Activated CD4-positive, alpha-beta T cell treated with anti-CD3 and anti-CD28 coated beads, Interleukin-2, amount 50 U/mL, for 24 hours (primary cell): Measurements from ENCODE around the gene RPS8.
"Not testable (repeated sequence)": the region's sequence is repeated elsewhere in the genome, so short reads cannot be mapped to it uniquely, and the experiment has no call there.

Source experiments
- DNase-seq, 2 donors: peaks; one replicate each; pipeline ENCODE4 v3.0.0-alpha.2; 2020; ENCODE audit warnings: low read depth in 1 of 2, low spot score in 1 of 2

The RPS8 gene

DNA sequence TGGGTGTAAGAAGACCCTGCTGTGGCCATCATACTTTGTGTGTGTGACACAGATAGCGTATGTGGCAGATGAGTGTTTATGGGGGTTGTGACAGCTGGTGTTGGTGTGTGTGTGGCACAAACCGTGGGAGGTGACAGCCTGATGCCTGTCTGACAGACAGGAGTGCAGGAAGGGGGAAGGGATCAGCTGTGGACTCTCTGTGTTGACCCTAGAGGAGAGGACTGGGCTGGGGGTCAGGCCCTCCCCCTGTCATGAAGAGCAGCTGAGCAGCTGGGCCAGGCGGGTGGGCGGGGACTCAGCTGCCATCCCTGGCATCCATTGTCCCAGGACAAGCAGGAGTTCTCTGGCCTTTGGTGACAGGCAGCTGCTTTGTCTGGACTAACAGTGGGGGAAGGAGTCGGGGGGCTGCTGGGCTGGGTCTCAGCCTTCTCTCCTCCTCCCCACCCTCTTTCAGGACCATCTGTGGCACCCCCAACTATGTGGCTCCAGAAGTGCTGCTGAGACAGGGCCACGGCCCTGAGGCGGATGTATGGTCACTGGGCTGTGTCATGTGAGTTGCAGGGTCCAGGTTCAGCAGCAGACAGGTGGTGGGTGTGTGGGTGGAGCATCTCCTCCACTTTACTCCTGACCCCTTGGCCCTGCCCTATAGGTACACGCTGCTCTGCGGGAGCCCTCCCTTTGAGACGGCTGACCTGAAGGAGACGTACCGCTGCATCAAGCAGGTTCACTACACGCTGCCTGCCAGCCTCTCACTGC is 27.1 kb downstream of the RPS8 start:
- no peak for DNase-seq

DNA sequence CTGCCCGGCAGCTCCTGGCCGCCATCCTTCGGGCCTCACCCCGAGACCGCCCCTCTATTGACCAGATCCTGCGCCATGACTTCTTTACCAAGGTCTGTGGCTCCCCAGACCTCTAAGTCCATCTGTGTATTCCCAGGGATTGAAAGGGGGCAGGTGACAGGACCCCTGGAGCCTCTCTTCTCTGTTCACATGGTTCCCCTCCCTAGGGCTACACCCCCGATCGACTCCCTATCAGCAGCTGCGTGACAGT is 27.6 kb downstream of the RPS8 start:
- no peak for DNase-seq

DNA sequence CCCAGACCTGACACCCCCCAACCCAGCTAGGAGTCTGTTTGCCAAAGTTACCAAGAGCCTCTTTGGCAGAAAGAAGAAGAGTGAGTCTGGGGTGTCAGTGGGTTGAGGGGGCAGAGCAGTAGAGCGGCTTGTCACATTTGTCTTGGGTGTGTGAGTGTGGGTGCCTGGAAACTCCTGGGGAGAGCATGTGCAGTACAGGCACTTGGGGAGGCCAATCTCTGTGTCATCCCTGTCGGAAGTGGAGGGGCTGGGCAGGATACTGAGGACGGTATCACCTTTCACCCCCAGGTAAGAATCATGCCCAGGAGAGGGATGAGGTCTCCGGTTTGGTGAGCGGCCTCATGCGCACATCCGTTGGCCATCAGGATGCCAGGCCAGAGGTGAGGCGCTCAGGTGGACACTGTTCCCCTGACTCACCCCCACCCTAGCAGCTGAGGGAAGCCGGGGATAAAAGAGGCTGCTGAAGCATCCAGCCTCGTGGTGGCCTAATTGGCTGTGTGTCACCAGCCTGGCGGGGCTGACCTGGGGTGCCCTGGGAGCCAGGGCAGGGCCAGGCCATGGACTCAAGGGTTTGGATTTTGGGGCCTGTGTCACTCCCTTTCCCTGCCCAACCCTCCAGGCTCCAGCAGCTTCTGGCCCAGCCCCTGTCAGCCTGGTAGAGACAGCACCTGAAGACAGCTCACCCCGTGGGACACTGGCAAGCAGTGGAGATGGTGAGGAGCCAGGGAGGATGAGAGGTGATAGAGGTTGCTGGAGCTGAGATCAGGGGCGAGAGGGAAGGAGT is 28.2 kb downstream of the RPS8 start:
- no peak for DNase-seq

DNA sequence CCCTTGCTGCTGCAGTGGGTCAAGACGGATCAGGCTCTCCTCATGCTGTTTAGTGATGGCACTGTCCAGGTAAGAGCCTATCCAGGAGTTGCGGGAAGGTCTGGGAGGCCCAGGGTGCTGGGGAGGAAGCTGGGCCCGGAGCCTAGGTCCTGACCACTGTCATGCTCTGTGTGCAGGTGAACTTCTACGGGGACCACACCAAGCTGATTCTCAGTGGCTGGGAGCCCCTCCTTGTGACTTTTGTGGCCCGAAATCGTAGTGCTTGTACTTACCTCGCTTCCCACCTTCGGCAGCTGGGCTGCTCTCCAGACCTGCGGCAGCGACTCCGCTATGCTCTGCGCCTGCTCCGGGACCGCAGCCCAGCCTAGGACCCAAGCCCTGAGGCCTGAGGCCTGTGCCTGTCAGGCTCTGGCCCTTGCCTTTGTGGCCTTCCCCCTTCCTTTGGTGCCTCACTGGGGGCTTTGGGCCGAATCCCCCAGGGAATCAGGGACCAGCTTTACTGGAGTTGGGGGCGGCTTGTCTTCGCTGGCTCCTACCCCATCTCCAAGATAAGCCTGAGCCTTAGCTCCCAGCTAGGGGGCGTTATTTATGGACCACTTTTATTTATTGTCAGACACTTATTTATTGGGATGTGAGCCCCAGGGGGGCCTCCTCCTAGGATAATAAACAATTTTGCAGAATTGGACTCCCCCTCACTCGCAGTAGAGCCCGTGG is 30.1 kb downstream of the RPS8 start:
- DNase-seq: no peak

DNA sequence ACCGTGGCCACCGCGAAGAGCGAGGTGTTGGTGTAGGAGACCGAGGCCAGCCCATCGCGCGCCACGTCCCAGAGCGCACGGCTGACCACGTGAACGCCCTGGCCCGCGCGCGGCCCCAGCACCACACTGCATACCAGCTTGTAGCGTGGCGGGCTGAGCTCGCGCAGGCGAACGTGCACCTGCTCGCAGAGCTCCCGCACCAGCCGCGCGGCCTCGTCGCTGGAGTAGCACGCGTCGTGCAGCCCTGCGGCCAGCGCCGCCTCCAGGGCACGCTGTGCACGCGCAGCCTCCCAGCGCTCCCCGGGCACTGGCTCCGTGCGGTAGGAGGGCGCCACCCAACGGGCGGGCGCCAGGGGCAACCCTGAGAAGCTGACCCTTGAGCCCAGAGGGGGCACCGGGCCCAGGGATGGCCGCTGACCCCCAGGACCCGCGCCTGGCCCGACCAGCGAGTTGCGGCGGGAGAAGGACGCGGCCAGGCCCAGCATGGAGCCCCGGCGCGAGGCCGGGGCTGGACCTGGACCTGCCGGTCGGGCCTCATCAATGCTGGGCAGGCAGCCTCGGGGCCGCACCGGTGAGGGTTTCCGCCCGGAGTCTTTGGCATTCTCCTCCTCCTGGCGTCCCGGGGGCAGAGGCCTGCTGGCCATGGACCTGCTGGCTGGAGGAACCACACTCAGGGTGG is 30.8 kb downstream of the RPS8 start:
- DNase-seq: no peak

DNA sequence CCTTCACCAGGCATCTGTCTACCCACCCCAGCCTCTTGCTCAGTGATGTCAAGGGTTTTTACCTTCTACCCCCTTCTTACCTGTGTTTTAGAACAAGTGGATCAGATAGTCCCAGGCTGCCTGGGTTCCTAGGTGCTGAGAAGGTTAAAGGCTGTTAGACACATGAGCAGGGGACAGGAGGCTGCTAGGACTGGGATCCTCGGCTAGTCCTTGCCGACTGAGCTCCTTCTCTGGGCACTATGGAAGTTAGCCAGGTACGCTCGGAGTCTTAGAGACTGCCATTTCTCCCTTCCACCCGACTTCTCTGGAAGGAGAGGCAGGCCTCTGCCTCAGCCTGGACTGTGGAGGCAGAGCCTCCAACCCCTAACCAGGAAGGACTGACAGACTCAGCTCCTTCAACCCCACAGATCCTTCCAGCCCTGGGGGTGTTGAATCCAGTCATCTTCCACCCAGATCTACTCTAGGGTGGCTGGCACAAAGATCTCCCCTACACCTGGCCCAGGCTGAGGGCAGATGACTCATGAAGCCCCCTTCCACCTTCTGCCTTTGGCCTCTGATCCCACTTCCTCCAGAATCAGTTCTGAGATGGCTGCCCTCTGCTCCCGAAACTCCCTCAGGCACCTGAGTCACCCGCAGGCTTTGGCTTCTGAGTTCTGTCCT is 31.5 kb downstream of the RPS8 start, which contains the start of gene DYNLT4:
Gene DYNLT4, minus strand, starts transcription at position 648 of the 660 bp plus-strand sequence. CDS start 683 bp downstream, outside the sequence.
- DNase-seq: no peak

DNA sequence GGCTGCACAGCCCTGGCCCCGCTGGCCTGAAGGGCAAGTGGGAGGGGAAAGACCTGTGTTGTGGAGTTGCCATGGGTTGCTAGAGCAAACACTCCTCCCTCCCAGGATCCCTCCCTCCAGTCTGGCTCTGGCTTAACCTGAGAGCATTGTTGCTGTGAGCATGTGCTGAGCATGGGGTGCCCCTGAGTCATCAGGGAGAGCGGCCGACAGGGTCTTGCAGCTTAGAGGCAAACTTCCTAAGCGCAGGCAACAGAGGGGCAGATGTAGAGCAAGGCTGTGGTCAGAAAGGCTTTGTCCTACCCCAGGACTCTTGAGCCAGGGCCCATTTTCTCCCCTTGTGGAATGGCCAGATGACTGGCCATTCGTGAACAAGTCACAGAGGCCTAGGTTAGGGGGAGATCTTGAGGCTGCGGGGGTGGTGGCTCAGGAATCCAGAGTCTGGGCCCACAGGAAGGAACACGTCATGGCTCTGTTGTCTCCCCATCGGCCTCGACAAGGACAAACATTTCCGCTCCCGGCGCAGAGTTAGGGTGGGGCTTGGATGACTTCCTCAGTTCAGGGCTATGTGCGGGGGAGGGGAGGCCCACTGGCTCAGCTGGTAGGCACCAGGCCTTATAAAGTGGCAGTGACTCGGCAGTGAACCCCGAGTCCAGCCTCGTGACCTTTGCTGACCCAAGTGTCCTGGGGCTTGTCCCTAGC is 32.2 kb downstream of the RPS8 start:
- DNase-seq: peak; percentile 71 to 86

DNA sequence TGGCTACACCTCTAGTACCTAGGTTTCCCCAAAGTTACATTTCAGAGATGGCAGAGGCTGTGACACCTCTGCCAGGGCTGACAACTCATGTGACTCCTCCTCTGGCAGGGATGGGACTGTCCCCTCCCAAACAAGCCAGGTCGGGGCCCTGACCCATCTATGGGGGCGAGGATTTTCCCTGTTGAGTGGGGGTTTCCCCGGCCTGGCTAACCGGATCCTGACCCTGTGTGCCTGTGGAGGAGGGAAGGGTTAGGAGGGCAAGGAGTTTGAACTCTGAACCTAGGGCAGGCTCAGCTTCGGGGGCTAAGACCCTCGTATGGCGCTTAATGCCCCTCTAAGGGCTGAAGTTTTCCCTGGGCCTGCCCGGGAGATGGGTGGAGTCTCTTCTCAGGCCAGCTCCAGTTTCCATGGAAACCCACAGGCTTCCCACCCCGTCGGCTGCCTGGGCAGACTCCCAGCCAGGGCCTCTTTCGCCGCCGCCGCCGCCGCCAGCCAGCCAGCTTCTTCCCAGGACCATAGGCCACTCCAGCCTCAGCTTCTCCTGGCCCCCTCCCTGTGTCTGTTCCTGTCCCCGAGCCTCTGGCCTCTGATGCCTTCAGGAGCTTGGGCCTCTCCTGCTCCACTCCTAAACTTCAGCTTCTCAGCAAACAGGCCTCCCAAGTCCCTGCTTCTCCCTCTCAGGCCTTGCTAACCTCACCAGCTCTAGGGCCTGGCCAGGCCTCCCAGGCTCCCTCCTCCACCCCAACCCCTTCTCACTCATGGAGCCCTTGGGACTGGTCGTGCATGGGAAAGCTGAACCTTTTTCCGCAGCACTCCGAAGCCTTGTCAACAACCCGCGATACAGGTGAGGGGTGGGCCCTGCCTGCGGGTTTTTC is 33.0 kb downstream of the RPS8 start, which contains the start of gene BTBD19:
Gene BTBD19, plus strand, starts transcription at position 461 of the 875 bp plus-strand sequence. Its CDS starts 298 bp downstream, at position 759.
- DNase-seq: peak; percentile 67 to 81

DNA sequence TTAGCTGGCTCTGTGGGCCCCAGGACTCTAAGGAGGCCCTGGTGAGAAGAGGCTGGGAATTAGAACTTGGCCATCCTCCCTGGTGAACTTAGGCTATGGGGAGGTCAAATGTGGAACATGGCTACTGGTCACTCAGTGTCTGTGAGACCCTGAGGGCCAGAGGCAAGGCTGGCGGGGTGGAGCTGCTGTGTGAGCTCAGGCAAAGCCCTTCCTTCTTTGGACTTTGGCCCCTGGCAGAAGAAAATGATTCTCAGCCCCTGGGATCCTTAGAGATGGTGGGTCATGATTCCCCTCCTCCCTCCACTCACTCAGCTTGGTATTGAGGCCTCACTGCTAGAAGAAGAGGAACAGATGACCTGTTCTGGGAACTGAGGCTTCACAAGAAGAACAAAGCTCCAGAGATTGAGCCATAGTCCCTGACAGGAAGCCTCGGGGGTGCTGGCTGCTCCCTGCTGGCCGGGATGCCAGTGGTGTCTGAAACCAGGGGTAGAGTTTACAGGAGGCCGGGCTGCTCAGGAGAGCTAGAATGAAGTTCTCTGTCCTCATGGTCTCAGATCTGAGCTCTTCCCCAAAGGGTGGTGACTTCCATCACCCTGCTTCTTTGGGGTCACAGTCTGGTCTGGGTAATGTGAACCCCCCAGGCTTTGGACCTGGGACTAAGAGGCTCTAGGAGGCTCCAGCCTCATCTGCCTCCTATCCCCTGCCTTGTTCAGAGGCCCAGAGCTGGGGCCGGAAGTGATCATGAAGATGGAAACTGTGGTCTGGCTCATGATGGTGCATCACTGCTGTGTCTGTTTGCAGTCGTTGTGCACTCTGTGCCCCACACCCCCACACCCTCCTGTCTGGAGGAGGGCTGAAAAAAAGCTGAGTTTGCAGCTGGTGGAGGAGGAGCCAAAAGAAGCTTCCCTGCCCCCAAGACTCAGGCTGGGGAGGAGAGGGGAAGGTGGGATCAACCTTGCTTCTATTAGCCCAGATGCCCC is 33.9 kb downstream of the RPS8 start:
- DNase-seq: peak; percentile 69 to 87

DNA sequence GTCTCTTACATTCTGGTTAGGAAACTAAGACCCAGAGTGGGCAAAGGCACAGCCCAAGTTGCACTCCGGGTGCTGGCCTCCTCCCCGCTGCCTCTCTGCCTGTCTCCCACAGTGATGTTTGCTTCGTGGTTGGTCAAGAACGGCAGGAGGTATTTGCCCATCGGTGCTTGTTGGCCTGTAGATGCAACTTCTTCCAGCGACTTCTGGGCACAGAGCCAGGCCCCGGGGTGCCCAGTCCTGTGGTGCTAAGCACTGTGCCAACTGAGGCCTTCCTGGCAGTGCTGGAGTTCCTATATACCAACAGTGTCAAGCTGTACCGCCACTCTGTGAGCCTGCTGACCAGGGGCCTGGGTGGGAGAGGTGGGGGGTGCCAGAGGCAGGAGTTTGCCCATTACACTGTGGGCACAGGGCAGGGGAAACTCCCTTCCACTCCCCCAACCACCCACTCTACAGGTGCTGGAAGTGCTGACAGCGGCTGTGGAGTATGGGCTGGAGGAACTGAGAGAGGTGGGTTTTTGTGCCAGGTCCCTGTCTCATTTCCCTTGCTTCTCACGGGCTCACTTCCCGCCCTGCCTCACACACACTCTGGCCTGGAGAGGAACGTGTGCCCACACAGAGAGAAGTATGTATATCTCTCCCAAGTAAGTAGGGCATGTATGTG is 34.9 kb downstream of the RPS8 start:
- DNase-seq: no peak

DNA sequence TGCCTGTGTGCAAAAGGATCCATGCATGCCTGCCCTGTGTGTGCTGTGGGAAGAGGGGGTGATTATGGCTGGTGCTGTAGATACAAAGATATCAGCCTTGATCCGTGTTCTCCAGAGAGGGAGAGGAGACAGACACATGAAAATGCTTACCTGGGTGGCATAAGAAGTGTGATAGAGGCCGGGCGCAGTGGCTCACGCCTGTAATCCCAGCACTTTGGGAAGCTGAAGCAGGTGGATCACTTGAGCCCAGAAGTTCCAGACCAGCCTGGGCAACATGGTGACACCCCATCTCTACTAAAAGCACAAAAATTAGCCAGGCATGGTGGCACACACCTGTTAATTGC is 35.4 kb downstream of the RPS8 start:
- not testable (repeated sequence) for DNase-seq

DNA sequence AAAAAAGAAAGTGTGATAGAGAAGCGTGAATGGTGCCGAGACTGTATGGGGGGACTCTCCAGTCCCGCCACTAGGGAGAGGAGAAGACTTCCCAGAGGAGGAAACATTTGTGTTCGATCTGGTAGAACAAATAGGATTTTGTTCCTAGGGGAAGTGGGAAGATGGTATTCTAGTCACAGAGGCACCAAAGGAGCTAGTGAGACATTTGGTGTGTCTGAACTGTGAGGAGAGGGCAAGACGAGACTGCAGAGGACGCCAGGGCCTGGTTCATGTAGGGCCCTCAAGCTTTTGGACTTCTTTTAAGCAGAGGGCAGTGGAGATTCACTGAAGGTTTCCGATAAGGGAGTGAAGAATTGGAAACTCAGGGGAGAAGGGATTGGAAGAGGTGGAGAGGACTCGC is 35.9 kb downstream of the RPS8 start:
- DNase-seq: no peak

DNA sequence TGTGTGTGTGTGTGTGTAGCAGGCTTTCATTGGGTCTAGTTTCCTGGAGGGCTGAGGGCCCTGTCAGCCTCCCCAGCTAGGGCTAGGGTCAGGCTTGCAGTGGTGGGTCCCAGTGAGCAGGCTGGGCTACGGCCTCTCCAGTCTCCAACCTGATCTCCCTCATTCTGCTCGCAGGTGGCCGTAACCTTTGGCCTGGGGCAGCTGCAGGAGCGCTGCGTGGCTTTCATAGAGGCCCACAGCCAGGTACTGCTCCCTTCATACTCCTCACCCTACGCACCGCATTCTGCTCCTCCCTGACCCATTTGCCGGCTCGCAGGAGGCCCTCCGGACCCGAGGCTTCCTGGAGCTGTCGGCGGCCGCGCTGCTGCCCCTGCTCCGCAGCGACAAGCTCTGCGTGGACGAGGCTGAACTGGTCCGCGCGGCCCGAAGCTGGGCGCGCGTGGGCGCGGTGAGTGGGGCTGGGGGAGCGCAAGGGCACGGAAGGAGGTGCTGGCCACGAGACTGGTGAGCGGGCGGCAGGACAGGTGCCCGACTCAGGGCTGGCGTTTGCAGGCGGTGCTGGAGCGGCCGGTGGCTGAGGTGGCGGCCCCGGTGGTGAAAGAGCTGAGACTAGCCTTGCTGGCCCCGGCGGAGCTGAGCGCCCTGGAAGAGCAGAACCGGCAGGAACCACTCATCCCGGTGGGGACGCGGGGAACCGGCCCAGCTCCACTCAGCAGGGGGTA is 37.6 kb downstream of the RPS8 start:
- DNase-seq: no peak

DNA sequence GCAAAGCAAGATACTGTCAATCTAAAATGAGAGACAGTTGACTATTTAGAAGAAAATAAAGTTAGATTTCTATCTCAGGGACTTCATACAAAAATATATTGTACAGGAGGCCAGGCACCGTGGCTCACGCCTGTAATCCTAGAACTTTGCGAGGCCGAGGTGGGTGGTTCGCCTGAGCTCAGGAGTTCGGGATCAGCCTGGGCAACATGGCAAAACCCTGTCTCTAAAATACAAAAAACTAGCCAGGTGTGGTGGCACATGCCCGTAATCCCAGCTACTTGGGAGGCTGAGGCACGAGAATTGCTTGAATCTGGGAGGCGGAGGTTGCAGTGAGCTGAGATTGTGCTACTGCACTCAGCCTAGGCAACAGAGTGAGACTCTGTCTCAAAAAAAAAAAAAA is 40.6 kb downstream of the RPS8 start:
- DNase-seq: not testable (repeated sequence)

DNA sequence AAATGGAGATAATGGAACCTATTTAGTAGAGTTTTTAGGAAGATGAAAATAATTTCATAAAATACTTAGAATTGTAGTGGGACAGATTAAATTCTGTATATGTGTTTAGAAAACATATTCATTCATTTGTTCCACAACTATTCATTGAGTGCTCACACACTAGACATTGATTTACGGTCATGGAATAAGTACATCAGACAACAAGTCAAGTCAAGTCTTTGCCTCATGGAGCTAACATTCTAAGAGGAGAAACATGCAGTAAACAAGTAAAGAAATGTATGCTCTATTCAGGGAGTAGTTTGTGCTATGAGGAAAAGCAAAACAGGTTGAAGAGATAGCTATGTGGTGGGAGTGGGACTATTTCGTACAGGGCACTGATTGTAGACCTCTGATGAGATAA is 42.0 kb downstream of the RPS8 start:
- DNase-seq: no peak

DNA sequence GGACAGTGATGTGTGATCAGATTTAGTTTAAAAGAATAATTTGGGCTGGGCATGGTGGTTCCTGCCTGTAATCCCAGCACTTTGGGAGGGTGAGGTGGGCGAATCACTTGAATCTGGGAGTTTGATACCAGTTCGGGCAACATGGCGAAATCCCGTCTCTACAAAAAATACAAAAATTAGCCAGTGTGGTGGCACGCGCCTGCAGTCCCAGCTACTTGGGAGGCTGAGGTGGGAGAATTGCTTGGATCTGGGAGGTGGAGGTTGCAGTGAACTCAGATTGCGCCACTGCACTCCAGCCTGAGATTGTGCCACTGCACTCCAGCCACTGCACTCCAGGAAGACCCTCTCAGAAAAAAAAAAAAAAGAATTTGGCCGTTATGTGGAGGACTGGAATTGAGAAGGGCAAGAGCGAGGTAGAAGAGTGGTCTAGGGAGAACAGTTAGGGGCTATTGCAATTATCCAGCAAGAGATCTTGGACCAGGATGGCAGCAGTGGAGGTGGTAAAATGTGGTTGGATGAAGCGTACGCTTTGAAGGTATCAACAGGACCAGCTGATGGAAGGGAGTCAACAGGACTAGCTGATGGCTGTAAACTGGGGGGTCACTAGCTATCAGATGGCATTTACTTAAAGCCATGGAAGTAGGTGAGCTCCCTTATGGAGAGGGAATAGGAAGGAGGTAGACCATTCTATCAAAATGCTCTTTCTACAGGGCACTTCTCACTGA is 42.6 kb downstream of the RPS8 start:
- no peak for DNase-seq
